HG03280 (cell line): ENCODE results near the gene GAB4.
"Not testable (repeated sequence)": the region's sequence is repeated elsewhere in the genome, so short reads cannot be mapped to it uniquely, and the experiment has no call there.

Experiments used
- ATAC-seq: cut with Tn5 transposase; IDR thresholded peaks from one replicate; pipeline ENCODE4 v1.9.1; 2021; ENCODE audit warnings: mild to moderate bottlenecking, moderate library complexity; ENCODE audit not compliant: unreplicated experiment

The GAB4 gene

DNA sequence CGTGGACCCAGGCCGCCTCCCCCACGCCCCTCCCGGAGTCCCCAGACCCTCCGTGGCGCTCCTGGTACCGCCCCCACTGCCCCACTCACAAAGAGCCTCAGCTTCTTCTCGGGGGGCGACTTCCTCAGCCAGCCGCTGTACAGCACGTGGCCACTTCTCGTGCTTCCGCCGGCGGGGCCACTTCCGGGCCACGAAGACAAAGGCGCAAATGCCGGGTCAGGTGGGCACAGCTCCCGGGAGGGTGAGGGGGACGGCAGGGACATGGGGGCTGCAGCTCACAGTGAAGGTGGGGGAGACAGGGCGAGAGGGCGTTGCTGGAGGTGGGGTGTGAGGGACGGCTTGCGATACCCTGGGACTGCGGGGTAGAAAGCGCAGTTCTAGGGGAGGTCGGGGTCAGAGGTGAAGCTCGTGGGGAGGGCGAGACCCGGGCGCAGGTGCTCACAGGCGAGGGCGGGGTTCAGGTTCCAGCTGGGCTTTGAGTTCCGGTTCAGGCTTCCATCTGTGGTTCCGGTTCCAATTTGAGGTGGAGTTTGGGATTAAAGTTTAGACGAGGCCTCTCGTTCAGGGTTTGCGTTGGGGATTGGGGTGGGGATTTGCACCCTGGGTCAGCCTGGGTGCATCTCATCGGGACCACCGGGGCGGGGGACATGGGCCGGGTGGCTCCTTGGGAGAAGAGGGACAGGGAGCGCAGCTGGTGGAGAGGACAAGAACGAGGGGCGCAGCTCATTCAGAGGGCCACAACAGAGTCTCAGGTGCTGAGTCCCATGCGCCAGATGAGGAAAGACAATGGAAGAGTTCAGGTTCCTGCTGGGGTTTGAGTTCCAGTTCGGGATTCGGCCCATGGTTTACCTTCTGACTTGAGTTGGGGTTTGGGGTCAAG, at the start of gene GAB4:
TSS of gene GAB4 (minus strand) at position 371 of the 880 bp plus-strand sequence. CDS start at position 263, 108 bp downstream.
- ATAC-seq, result no peak

DNA sequence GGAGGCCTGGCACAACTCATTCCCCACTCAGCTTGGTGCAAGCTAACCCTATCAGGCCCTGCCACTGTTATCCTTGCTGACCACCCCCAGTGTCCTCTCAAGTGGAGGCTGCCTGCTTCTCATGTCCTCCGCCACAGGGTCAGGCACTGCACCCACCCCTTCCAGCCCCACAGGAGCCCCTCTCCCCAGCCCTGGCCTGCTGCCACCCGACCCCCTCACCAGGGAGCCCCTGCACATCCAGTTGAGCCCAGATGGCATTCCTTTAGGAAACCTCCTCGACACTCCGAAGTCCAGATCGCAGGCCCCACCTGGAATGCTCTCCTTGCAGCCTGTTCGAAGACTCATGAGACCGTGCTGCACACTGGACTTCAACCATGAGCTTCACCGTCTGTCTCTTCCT, 48.8 kb upstream of the GAB4 start:
- no peak for ATAC-seq

DNA sequence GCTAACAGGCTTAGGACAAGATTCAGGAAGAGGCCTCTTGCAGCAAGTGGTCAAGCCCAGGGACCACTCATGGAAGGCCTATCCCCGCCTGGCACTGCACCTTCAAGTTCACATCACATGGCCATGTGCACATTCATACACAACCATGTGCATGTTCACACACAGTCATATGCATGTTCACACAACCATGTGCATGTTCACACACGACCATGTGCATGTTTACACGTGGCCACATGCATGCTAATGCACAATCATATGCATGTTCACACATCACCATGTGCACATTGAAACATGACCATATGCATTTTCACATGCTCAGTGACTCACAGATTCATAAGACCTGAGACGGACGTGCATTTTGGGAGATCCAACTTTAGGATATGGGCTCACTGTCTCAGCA, 48.0 kb upstream of the GAB4 start:
- ATAC-seq, result no peak

DNA sequence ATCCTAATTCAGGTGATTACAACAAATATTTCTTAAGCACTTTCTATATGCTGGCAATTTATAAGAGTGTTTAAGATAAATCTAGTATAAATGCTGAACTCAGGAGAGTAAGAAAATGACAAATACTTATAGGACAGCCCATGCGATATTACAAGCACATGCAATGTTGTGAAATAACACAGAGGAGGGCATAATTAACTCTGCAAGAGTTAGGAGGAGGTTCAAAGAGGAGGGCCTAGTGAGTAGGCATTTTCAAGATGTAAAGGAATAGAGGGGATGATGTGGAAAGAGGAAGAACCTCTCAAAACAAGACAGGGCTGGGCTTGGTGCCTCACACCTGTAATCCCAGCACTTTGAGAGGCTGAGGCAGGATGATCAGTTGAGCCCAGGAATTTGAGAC, 39.6 kb upstream of the GAB4 start:
- ATAC-seq, result no peak

- ATAC-seq, result no peak
These were observed 38.7 kb upstream of the GAB4 start for GRCh38 chr22:17046566-17047348.

- no peak for ATAC-seq
These were observed 35.5 kb upstream of the GAB4 start for GRCh38 chr22:17043521-17043920.

DNA sequence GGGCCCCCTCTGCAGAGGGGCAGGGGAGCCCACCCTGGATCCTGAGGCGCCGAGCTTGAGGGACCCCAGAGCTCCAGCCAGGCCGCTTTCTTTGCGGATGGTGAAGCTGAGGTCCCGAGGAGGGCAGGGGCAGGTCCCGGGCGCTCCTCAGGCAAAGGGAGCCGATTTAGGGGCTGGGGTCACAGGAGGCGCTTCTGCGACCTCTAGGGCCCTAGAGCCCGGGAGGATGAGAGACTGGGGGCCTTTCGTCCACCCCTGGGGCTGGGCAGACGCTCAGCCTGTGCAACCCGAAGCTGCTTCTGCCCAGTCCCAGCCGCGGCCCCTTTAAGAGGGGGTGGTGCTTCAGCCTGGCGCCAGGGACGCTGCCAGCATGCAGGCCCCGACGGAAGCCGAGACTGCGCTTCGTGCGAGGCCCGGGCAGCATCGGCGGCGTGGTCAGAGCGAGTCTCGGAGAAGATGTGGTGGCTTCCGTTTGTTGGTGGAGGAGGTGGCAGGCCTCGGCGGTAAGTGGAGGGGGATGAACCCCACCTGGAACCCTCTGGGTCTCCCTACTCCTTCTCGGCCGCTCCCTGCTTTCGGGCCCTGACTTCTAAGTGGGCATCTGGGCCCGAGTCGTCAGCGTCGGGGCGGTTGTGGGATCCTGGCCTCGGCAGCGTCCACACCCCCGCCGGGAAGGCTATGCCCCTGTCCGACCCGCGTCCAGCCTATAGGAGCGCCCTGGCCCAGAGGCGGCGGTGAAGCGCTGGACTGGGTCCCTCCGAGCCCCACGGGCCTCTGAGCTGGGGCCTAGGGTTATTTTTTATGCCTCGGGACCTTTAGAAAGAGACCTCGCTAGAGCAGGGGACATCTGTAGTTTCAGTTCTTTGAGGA, 29.1 kb upstream of the GAB4 start:
- ATAC-seq, result peak; percentile 67

- ATAC-seq, result peak; percentile 14
These were observed 28.2 kb upstream of the GAB4 start for GRCh38 chr22:17035976-17036841.

- no peak for ATAC-seq
These were observed 27.2 kb upstream of the GAB4 start for GRCh38 chr22:17035246-17035645.

- ATAC-seq, result not testable (repeated sequence)
These were observed 26.5 kb upstream of the GAB4 start for GRCh38 chr22:17034532-17034931.

- ATAC-seq, result not testable (repeated sequence)
These were observed 24.3 kb upstream of the GAB4 start for GRCh38 chr22:17032277-17032676.

DNA sequence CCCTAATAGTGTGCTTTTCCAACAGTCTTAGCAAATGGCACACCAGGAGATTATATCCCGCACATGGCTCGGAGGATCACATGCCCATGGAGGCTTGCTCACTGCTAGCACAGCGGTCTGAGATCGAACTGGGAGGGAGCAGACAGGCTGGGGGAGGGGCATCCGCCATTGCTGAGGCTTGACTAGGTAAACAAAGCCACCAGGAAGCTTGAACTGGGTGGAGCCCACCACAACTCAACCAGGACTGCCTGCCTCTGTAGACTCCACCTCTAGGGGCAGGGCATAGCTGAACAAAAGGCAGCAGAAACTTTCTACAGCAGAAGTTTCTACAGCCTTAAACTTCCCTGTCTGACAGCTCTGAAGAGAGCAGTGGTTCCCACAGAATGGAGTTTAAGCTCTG, 16.4 kb upstream of the GAB4 start:
- ATAC-seq, result not testable (repeated sequence)

DNA sequence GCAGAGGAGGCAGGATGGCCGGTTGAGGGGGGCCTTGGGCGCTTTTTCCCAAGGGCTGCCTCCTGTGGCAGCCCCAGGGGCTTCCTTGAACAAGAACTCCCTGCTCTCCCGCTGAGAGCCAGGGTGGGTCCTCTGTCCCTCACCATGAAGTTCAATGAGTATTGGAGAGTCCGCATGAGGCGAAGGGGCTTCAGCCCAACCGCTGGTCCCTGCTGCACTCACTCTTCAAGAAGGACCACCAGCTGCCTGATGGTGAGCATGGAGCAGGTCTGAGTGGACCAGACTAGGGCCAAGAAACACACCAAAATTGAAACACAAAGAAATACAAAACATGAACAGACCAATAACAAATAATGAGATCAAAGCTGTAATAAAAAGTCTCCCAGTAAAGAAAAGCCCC, 7.5 kb upstream of the GAB4 start:
- ATAC-seq, result not testable (repeated sequence)

GRCh38 chr22:17014101-17014440, 6.0 kb upstream of the GAB4 start:
- not testable (repeated sequence) for ATAC-seq

- ATAC-seq, result no peak
These were observed 5.5 kb upstream of the GAB4 start for GRCh38 chr22:17013396-17014100.

DNA sequence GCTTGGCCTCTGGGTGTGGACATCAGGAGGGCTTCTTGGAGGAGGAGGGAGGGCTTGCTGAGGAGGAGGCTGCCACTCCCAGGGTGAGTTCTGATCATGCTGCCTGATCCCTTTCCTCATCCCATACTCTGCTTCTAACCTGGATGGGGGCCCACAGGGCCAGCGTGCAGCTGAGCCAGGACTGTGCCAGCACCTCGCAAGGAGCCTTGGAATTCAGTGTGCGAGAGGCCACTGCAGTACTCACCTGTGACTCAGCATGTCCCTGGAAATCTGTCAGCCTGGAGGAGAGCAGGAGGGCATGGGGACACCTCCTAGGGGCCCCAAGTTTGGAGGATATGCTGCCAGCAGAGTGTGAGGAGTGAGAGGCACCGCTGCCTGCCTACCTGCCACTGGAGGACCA, 4.2 kb upstream of the GAB4 start:
- no peak for ATAC-seq

GRCh38 chr22:17009640-17010291, 1.7 kb upstream of the GAB4 start:
- no peak for ATAC-seq

DNA sequence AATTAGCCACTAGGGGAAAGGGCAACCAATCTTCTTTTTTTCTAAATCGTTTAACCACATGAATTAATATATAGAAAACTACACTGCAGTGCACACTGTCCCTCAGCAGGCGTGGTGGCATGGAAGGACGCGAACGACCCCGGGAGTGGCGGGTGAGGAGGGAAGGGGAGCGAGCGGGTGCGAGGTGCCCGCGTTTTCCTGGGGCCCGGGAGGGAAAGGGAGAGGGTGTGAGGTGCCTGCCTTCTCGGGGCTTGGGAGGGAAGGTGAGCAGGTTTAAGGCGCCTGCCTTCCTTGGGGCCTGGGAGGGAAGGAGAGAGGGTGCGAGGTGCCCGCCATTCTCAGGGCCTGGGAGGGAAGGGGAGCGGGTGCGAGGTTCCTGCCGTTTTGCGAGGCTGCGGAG, 765 bp downstream of the GAB4 start:
- ATAC-seq, result no peak

DNA sequence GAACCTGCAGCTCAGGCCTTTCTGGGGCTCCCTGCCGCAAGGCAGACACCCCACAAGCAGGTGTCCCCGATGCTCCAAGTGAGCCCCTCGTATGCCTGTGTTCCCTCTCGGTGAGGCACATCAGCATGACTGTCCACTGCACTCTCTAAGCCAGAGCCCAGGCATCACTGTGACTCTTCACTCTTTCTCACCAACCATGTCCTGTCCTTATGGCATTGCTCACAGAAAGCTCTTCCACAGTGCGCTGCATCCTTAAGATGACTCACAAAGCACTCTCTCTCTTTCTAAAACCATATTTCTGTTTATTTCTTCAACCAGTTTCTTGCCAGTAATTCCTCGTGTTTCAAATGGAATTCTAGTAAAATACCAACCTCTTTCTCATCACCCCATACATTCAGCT, 18.1 kb downstream of the GAB4 start:
- no peak for ATAC-seq
